Ovary (tissue), 3 donors: Measurements from ENCODE around the gene TEDC1.

Experiments used
- EP300 ChIP-seq: sonication (generic); formaldehyde crosslinking; IDR thresholded peaks from one replicate; pipeline ENCODE4 v1.6.1; 2017; ENCODE audit warnings: antibody characterized with exemption
- POLR2A ChIP-seq: fragments of 450-650 bp; IDR thresholded peaks from one replicate; pipeline ENCODE4 v1.6.1; 2017; ENCODE audit warnings: antibody characterized with exemption, mild to moderate bottlenecking, moderate library complexity
- TF ChIP-seq, protein P1 (sequence below), 3 donors: fragments of 450-650 bp in 2 of 3; fragments of 200-600 bp in 1 of 3; IDR thresholded peaks; one replicate each; pipeline versions ENCODE4 v1.5.1 to v1.8.0; 2016 to 2022; ENCODE audit warnings: antibody characterized with exemption in 3 of 3, mild to moderate bottlenecking in 1 of 3
- donor health status: DM: no; HTN: no; CAD: no.

DNA sequence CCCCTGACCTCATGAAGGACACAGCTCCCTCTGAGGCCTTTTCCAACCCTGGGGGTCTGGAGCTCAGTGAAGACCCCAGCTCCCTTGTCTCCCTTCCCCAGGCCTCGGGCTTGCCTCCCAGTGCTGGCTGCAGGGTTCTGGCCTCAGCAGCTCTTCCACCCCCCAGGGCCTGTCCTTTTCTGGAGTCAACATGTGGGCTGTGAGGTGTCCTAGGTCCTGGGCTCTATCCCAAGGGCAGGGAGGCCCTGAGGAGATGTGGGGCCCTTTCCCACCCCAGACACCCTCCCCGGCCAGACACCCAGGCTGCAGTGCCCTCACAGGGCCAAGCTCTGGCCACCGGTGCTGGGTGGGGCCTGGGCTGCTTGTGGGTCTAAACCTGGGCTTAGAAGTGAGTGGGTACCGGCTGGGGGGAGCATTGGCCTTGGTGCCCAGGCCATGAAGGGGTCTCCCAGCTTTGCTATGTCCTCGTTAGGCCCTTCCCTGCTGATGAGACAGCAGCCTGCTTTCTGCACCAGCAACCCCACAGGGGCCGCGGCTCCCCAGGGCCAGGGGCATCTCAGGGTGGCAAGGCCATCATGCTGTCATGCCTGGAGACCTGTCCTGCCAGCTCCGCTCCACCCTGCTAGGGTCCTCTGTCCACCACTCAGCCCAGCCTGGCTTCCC lies 19.1 kb upstream of the TEDC1 start:
- TF ChIP-seq, protein P1, sequence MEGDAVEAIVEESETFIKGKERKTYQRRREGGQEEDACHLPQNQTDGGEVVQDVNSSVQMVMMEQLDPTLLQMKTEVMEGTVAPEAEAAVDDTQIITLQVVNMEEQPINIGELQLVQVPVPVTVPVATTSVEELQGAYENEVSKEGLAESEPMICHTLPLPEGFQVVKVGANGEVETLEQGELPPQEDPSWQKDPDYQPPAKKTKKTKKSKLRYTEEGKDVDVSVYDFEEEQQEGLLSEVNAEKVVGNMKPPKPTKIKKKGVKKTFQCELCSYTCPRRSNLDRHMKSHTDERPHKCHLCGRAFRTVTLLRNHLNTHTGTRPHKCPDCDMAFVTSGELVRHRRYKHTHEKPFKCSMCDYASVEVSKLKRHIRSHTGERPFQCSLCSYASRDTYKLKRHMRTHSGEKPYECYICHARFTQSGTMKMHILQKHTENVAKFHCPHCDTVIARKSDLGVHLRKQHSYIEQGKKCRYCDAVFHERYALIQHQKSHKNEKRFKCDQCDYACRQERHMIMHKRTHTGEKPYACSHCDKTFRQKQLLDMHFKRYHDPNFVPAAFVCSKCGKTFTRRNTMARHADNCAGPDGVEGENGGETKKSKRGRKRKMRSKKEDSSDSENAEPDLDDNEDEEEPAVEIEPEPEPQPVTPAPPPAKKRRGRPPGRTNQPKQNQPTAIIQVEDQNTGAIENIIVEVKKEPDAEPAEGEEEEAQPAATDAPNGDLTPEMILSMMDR (IDR thresholded peaks at IDR 0.05) = no peak
- no peak for TF ChIP-seq EP300
- TF ChIP-seq POLR2A = no peak
